ENCODE measurements around the gene BPIFB1. TPM values are rescaled to one million over a fixed set of nuclear protein-coding genes. Genes with fewer than 3 reads are reported as not detected.

BPIFB1 gene
- total RNA-seq, 1 donor from 2014 or later: 10.9 TPM

DNA sequence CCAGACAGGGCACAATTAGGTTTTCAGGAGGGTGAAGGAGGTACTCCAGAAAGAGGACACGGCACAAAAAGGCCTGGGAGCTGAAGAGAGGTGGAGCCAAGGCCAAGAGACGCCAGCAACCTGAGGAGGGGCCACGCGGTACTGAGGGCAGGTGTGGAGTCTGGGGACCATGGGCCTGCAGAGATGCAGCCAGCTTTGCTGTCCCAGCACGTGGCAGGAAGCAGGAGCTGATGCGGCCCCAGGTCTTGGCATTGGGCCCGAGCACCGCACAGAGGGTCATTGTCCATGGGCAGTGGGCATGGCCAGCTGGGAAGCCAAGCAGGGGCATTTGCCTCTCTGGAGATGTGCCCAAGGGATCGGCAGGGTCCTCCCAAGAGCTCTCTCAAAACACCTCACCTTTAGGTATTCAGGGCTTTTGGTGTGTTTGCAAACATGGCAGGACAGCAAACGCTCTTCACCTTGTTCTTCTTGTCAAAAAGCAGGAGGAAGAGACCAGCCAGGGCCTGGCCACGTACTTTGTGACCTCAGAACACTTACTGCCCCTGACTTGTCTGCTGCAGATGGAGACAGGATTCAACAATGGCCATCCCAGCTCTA lies 1.4 kb upstream of the BPIFB1 start:
- no peak overlapping the region for H3K4me3 Mint-ChIP-seq
- no peaks in the 10 kb centered on the region for H3K36me3 Mint-ChIP-seq
- no peak for DNase-seq (ENCODE audit: extremely low spot score, unreplicated experiment)
- TF ChIP-seq, protein P1, sequence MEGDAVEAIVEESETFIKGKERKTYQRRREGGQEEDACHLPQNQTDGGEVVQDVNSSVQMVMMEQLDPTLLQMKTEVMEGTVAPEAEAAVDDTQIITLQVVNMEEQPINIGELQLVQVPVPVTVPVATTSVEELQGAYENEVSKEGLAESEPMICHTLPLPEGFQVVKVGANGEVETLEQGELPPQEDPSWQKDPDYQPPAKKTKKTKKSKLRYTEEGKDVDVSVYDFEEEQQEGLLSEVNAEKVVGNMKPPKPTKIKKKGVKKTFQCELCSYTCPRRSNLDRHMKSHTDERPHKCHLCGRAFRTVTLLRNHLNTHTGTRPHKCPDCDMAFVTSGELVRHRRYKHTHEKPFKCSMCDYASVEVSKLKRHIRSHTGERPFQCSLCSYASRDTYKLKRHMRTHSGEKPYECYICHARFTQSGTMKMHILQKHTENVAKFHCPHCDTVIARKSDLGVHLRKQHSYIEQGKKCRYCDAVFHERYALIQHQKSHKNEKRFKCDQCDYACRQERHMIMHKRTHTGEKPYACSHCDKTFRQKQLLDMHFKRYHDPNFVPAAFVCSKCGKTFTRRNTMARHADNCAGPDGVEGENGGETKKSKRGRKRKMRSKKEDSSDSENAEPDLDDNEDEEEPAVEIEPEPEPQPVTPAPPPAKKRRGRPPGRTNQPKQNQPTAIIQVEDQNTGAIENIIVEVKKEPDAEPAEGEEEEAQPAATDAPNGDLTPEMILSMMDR (conservative IDR thresholded peaks at IDR 0.05): no peak
- H3K27me3 Mint-ChIP-seq: peaks cover 31% of the 10 kb centered on the region
- no peaks in the 10 kb centered on the region for H3K9me3 Mint-ChIP-seq
- H3K4me1 Mint-ChIP-seq (ENCODE audit: unreplicated experiment): peaks cover 20% of the 10 kb centered on the region
- H3K27ac Mint-ChIP-seq: no peak overlapping the region

DNA sequence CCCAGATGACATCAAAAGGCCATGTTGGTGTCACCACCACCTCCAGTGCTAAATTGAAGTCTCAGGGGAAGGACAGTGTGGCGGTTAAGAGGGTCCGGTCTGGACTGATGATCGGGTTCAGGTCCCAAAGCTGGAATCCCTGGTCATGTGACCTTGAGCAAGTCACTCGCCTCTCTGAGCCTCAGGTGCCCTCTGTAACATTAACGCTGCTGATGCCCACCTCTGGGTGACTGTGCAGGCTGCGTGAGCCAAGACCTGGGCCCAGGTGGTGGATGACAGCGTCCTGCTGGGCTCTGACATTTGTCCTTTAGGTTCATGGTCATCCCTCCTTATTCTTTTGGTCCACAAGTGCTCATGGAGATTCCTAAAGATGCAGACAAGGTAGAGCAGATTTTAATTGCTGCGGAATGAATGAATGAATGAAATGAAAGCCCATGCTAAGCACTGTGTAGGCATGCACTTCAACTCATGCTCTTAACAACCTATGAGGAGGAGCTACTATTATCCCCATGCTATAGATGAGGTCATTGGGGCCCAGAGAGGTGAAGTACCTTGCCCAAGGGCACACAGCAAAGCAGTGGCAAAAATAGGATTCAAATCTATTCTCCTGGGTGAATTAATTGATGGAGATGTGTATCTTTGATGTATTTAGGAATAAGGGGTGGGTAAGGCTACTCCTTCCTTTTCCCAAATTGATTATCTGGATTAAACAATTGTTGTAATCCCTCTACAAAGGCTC lies 649 bp upstream of the BPIFB1 start:
- TF ChIP-seq, protein P1 (conservative IDR thresholded peaks at IDR 0.05): no peak
- DNase-seq (ENCODE audit: extremely low spot score, unreplicated experiment): no peak
- Mint-ChIP-seq H3K4me3 (no peak overlapping the region), H3K27me3 (peaks cover 37% of the 10 kb centered on the region), H3K4me1 (ENCODE audit: unreplicated experiment) (peaks cover 19% of the 10 kb centered on the region), H3K9me3 (no peaks in the 10 kb centered on the region), H3K27ac (no peak overlapping the region), H3K36me3 (no peaks in the 10 kb centered on the region)

DNA sequence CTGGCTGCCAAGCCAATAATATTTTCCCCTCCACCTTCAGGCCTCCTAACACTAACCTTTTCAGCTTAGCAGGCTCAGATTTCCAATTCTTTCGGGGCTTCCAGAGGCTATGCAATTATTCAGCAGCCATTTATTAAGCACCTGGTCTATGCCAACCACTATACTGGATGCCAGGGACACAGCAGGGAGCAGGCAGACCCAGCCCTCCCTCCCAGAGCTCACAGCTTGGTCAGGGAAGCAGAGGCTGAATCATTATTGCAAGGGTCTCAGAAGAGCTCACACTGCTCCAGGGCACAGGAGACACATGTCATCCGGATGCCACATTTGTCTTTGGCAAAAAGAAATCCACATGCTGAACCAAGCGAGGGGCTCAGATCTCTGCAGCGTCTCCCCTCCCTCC lies 1.3 kb downstream of the BPIFB1 start:
- H3K36me3 Mint-ChIP-seq: no peaks in the 10 kb centered on the region
- no peak for DNase-seq (ENCODE audit: extremely low spot score, unreplicated experiment)
- peaks cover 33% of the 10 kb centered on the region for H3K27me3 Mint-ChIP-seq
- no peak overlapping the region for H3K27ac Mint-ChIP-seq
- no peak overlapping the region for H3K4me3 Mint-ChIP-seq
- peaks cover 10% of the 10 kb centered on the region for H3K4me1 Mint-ChIP-seq (ENCODE audit: unreplicated experiment)
- H3K9me3 Mint-ChIP-seq: no peaks in the 10 kb centered on the region
- TF ChIP-seq, protein P1 (conservative IDR thresholded peaks at IDR 0.05): no peak

DNA sequence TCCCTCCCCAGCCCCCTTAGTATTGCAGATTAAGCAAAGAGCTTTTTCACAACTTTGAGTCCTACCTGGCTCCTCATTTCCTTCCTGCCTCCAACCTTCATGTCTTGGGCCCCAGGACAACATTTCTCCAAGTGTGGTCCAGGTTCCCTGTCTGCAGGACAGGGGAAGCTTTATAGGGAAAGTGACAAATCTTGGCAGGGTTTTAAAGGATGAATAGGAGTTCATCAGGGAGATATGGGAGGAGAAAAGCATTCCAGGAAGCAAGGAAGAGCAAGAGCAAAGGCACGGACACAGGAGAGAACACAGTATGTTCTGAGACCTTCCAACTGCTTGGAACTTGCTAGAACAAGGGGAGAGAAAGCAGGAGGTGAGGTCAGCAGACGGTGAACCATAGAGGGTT lies 1.9 kb downstream of the BPIFB1 start:
- TF ChIP-seq, protein P1 (conservative IDR thresholded peaks at IDR 0.05): no peak
- Mint-ChIP-seq H3K4me3 (no peak overlapping the region), H3K27me3 (peaks cover 33% of the 10 kb centered on the region), H3K36me3 (no peaks in the 10 kb centered on the region), H3K27ac (no peak overlapping the region), H3K9me3 (no peaks in the 10 kb centered on the region), H3K4me1 (ENCODE audit: unreplicated experiment) (peaks cover 10% of the 10 kb centered on the region)
- DNase-seq (ENCODE audit: extremely low spot score, unreplicated experiment): no peak

DNA sequence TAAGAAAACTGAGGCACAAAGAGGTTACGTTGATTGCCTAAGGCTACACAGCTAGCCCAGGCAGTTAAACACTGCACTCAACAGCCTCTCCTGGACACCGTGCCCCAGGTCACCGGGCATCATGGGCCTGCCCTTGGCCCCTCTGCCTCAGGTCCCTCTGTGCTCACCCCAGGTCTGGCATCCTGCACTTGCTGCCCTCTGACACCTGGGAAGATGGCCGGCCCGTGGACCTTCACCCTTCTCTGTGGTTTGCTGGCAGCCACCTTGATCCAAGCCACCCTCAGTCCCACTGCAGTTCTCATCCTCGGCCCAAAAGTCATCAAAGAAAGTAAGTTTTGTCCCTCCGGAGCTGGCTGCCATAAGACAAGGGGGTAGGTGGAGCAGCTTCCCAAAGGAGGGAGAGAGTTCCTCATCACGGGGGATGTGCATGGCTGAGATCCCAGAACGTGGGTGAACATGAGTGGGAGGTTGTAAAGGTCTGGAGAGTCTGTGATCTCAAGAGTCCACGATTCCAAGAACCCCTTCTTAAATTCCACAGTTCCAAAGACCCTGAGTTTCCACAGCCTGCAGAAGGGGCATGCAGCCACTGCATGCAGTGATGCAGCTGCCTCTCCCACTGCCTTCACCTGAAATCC lies 3.0 kb downstream of the BPIFB1 start:
- Mint-ChIP-seq H3K9me3 (no peaks in the 10 kb centered on the region), H3K27ac (no peak overlapping the region), H3K4me3 (no peak overlapping the region), H3K36me3 (no peaks in the 10 kb centered on the region), H3K4me1 (ENCODE audit: unreplicated experiment) (peaks cover 10% of the 10 kb centered on the region), H3K27me3 (peaks cover 39% of the 10 kb centered on the region)
- no peak for DNase-seq (ENCODE audit: extremely low spot score, unreplicated experiment)
- TF ChIP-seq, protein P1 (conservative IDR thresholded peaks at IDR 0.05): no peak
